Nephron progenitor cell (in vitro differentiated cells): Measurements from ENCODE around the gene APMAP.

Source experiments
- DNase-seq: peaks from one replicate; pipeline ENCODE4 v3.0.0; 2021
- H3K27ac Mint-ChIP-seq: 2 replicates; pipeline ENCODE4 v1.8.0; 2021; ENCODE audit warnings: mild to moderate bottlenecking, moderate library complexity, mixed read lengths
- H3K27me3 Mint-ChIP-seq: 2 replicates; pipeline ENCODE4 v1.8.0; 2021; ENCODE audit warnings: mild to moderate bottlenecking, low read depth, mixed read lengths; ENCODE audit not compliant: poor library complexity
- H3K36me3 Mint-ChIP-seq: 2 replicates; pipeline ENCODE4 v1.8.0; 2021; ENCODE audit warnings: low read depth, mixed read lengths
- H3K4me1 Mint-ChIP-seq: 2 replicates; pipeline ENCODE4 v1.8.0; 2021; ENCODE audit warnings: mixed read lengths
- H3K4me3 Mint-ChIP-seq: 2 replicates; pipeline ENCODE4 v1.8.0; 2021; ENCODE audit warnings: mild to moderate bottlenecking, moderate library complexity, mixed read lengths
- H3K9me3 Mint-ChIP-seq: 2 replicates; pipeline ENCODE4 v1.8.0; 2021; ENCODE audit warnings: mild to moderate bottlenecking, moderate library complexity, mixed read lengths
- CTCF ChIP-seq: fragments of 200-600 bp; sonication (generic); IDR thresholded peaks from 2 replicates; pipeline ENCODE4 v1.5.0; 2021; ENCODE audit warnings: antibody characterized with exemption

Gene APMAP

GRCh38 chr20:24959591-24960301 is 32.8 kb downstream of the APMAP start:
- DNase-seq = no peak
- Mint-ChIP-seq H3K36me3 (peaks cover 27% of the 10 kb centered on the region), H3K4me3 (no peak overlapping the region), H3K4me1 (peaks cover 8% of the 10 kb centered on the region), H3K9me3 (no peaks in the 10 kb centered on the region), H3K27me3 (no peaks in the 10 kb centered on the region), H3K27ac (no peak overlapping the region)
- TF ChIP-seq CTCF = no peak

GRCh38 chr20:24958506-24959385 is 33.8 kb downstream of the APMAP start:
- H3K36me3 Mint-ChIP-seq = peaks cover 21% of the 10 kb centered on the region
- H3K27me3 Mint-ChIP-seq = no peaks in the 10 kb centered on the region
- H3K9me3 Mint-ChIP-seq = no peaks in the 10 kb centered on the region
- peaks cover 8% of the 10 kb centered on the region for H3K4me1 Mint-ChIP-seq
- no peak overlapping the region for H3K4me3 Mint-ChIP-seq
- no peak for DNase-seq
- H3K27ac Mint-ChIP-seq = peak overlapping the region; percentile 57
- no peak for TF ChIP-seq CTCF

GRCh38 chr20:24957326-24958016 is 35.1 kb downstream of the APMAP start:
- no peaks in the 10 kb centered on the region for H3K9me3 Mint-ChIP-seq
- peaks cover 3% of the 10 kb centered on the region for H3K4me1 Mint-ChIP-seq
- H3K27ac Mint-ChIP-seq = no peak overlapping the region
- H3K27me3 Mint-ChIP-seq = no peaks in the 10 kb centered on the region
- DNase-seq = no peak
- H3K4me3 Mint-ChIP-seq = no peak overlapping the region
- H3K36me3 Mint-ChIP-seq = peaks cover 10% of the 10 kb centered on the region
- no peak for TF ChIP-seq CTCF

- Mint-ChIP-seq H3K27me3 (no peaks in the 10 kb centered on the region), H3K36me3 (no peaks in the 10 kb centered on the region), H3K27ac (no peak overlapping the region), H3K4me3 (no peak overlapping the region), H3K9me3 (no peaks in the 10 kb centered on the region), H3K4me1 (no peaks in the 10 kb centered on the region)
- no peak for TF ChIP-seq CTCF
- DNase-seq = no peak
These were observed 36.3 kb downstream of the APMAP start for GRCh38 chr20:24956001-24956841.

GRCh38 chr20:24955045-24955444 is 37.5 kb downstream of the APMAP start:
- Mint-ChIP-seq H3K4me1 (no peaks in the 10 kb centered on the region), H3K9me3 (no peaks in the 10 kb centered on the region), H3K27ac (no peak overlapping the region), H3K27me3 (no peaks in the 10 kb centered on the region), H3K36me3 (no peaks in the 10 kb centered on the region), H3K4me3 (no peak overlapping the region)
- no peak for DNase-seq
- no peak for TF ChIP-seq CTCF
